ENCODE results near the gene TAS2R10.
"Not testable (repeated sequence)": the region's sequence is repeated elsewhere in the genome, so short reads cannot be mapped to it uniquely, and the experiment has no call there.

TAS2R10 gene

GRCh38 chr12:10826258-10826657 is at the start of gene TAS2R10:
Gene TAS2R10 (minus strand): TSS chr12:10826358. CDS start chr12:10826269, 89 bp downstream.
- no peak for DNase-seq (ENCODE audit: low read depth in 3 of 3)

GRCh38 chr12:10873378-10873777 is 47.2 kb upstream of the TAS2R10 start:
- DNase-seq (ENCODE audit: low read depth in 3 of 3) = no peak

GRCh38 chr12:10867381-10867780 is 41.2 kb upstream of the TAS2R10 start:
- DNase-seq (ENCODE audit: low read depth in 3 of 3) = no peak

GRCh38 chr12:10863512-10864218 is 37.5 kb upstream of the TAS2R10 start:
- DNase-seq (ENCODE audit: low read depth in 3 of 3) = no peak

- no peak for DNase-seq (ENCODE audit: low read depth in 3 of 3)
Observed at GRCh38 chr12:10861366-10861765, 35.2 kb upstream of the TAS2R10 start.

GRCh38 chr12:10855807-10856206 is 29.6 kb upstream of the TAS2R10 start:
- no peak for DNase-seq (ENCODE audit: low read depth in 3 of 3)

- DNase-seq (ENCODE audit: low read depth in 3 of 3) = no peak
Observed at GRCh38 chr12:10853776-10854175, 27.6 kb upstream of the TAS2R10 start.

- no peak for DNase-seq (ENCODE audit: low read depth in 3 of 3)
Observed at GRCh38 chr12:10851243-10851858, 25.2 kb upstream of the TAS2R10 start.

- DNase-seq (ENCODE audit: low read depth in 3 of 3) = no peak
Observed at GRCh38 chr12:10849425-10849878, 23.3 kb upstream of the TAS2R10 start, which contains the start of gene PRR4. Gene PRR4 (minus strand): TSS chr12:10849475. CDS start chr12:10849437, 38 bp downstream.

- no peak for DNase-seq (ENCODE audit: low read depth in 3 of 3)
Observed at GRCh38 chr12:10847744-10848143, 21.6 kb upstream of the TAS2R10 start.

- DNase-seq (ENCODE audit: low read depth in 3 of 3) = no peak
Observed at GRCh38 chr12:10842862-10843261, 16.7 kb upstream of the TAS2R10 start.

GRCh38 chr12:10838461-10838860 is 12.3 kb upstream of the TAS2R10 start:
- no peak for DNase-seq (ENCODE audit: low read depth in 3 of 3)

GRCh38 chr12:10829994-10830393 is 3.8 kb upstream of the TAS2R10 start:
- DNase-seq (ENCODE audit: low read depth in 3 of 3) = no peak

GRCh38 chr12:10824957-10825356 is 1.2 kb downstream of the TAS2R10 start:
- no peak for DNase-seq (ENCODE audit: low read depth in 3 of 3)

GRCh38 chr12:10811883-10812536 is 14.1 kb downstream of the TAS2R10 start:
- DNase-seq (ENCODE audit: low read depth in 3 of 3) = no peak

- DNase-seq (ENCODE audit: low read depth in 3 of 3) = no peak
Observed at GRCh38 chr12:10810068-10810467, 16.1 kb downstream of the TAS2R10 start, which contains the start of gene TAS2R9. Gene TAS2R9 (minus strand): TSS chr12:10810168. CDS start chr12:10810075, 93 bp downstream.

- DNase-seq (ENCODE audit: low read depth in 3 of 3) = no peak
Observed at GRCh38 chr12:10807186-10807585, 19.0 kb downstream of the TAS2R10 start, which contains the start of gene TAS2R8. Gene TAS2R8 (minus strand): TSS chr12:10807286. CDS start chr12:10806980, 306 bp downstream.

- no peak for DNase-seq (ENCODE audit: low read depth in 3 of 3)
Observed at GRCh38 chr12:10802587-10802986, 23.6 kb downstream of the TAS2R10 start, which contains the start of gene TAS2R7. Gene TAS2R7 (minus strand): TSS chr12:10802627. CDS start chr12:10802570, 57 bp downstream.

- DNase-seq (ENCODE audit: low read depth in 3 of 3) = no peak
Observed at GRCh38 chr12:10801741-10802140, 24.4 kb downstream of the TAS2R10 start.

GRCh38 chr12:10794222-10794621 is 31.9 kb downstream of the TAS2R10 start:
- no peak for DNase-seq (ENCODE audit: low read depth in 3 of 3)

GRCh38 chr12:10791769-10792168 is 34.4 kb downstream of the TAS2R10 start:
- not testable (repeated sequence) for DNase-seq (ENCODE audit: low read depth in 3 of 3)

- no peak for DNase-seq (ENCODE audit: low read depth in 3 of 3)
Observed at GRCh38 chr12:10783252-10783651, 42.9 kb downstream of the TAS2R10 start.

Measured in stimulated activated CD4-positive, alpha-beta T cell treated with anti-CD3 and anti-CD28 coated beads, TNF-alpha, amount 100 ng/mL, for 24 hours (primary cell).